Lower leg skin (tissue), 3 donors: ENCODE results near the gene TIMM17A.

ENCODE experiments used
- CTCF ChIP-seq, 3 donors: fragments of 450-650 bp; IDR thresholded peaks; one replicate each; pipeline ENCODE4 v1.5.1; 2016; ENCODE audit warnings: antibody characterized with exemption in 3 of 3, mild to moderate bottlenecking in 3 of 3, moderate library complexity in 2 of 3
- POLR2A ChIP-seq, 2 donors: fragments of 450-650 bp; IDR thresholded peaks; one replicate each; pipeline ENCODE4 v1.6.1; 2016 to 2017; ENCODE audit warnings: antibody characterized with exemption in 2 of 2, mild to moderate bottlenecking in 1 of 2, moderate library complexity in 1 of 2

GRCh38 chr1:201914456-201915235 lies 40.7 kb upstream of the TIMM17A start:
- TF ChIP-seq POLR2A (IDR thresholded peaks at IDR 0.05) (no peak), CTCF (IDR thresholded peaks at IDR 0.05) (no peak)
